Measurements from ENCODE around the gene PSME3IP1.

PSME3IP1 gene

GRCh38 chr16:57149391-57149790 is 36.4 kb downstream of the PSME3IP1 start:
- no peak overlapping the region for H3K4me3 ChIP-seq (ENCODE audit: low read depth, low read length)
- no peak for TF ChIP-seq CTCF (IDR thresholded peaks at IDR 0.05; ENCODE audit: borderline replicate concordance, insufficient read depth, low read depth, low read length)

- no peak overlapping the region for H3K4me3 ChIP-seq (ENCODE audit: low read depth, low read length)
- no peak for TF ChIP-seq CTCF (IDR thresholded peaks at IDR 0.05; ENCODE audit: borderline replicate concordance, insufficient read depth, low read depth, low read length)
Observed at GRCh38 chr16:57148481-57148880, 37.4 kb downstream of the PSME3IP1 start.

GRCh38 chr16:57147381-57148221 is 38.2 kb downstream of the PSME3IP1 start:
- no peak for TF ChIP-seq CTCF (IDR thresholded peaks at IDR 0.05; ENCODE audit: borderline replicate concordance, insufficient read depth, low read depth, low read length)
- no peak overlapping the region for H3K4me3 ChIP-seq (ENCODE audit: low read depth, low read length)

GRCh38 chr16:57146735-57147134 is 39.1 kb downstream of the PSME3IP1 start:
- H3K4me3 ChIP-seq (ENCODE audit: low read depth, low read length), result no peak overlapping the region
- peak; percentile 21; the same call in 1 of the 2 replicates for TF ChIP-seq CTCF (IDR thresholded peaks at IDR 0.05; ENCODE audit: borderline replicate concordance, insufficient read depth, low read depth, low read length)

GRCh38 chr16:57146040-57146647 is 39.7 kb downstream of the PSME3IP1 start:
- H3K4me3 ChIP-seq (ENCODE audit: low read depth, low read length), result no peak overlapping the region
- TF ChIP-seq CTCF (IDR thresholded peaks at IDR 0.05; ENCODE audit: borderline replicate concordance, insufficient read depth, low read depth, low read length), result no peak

GRCh38 chr16:57145046-57146021 is 40.5 kb downstream of the PSME3IP1 start:
- H3K4me3 ChIP-seq (ENCODE audit: low read depth, low read length), result no peak overlapping the region
- no peak for TF ChIP-seq CTCF (IDR thresholded peaks at IDR 0.05; ENCODE audit: borderline replicate concordance, insufficient read depth, low read depth, low read length)

All from GM12875 (cell line).